Thoracic aorta (tissue), 2 donors: ENCODE results near the gene MICAL3. TPM values are rescaled to one million over a fixed set of nuclear protein-coding genes. Genes with fewer than 3 reads are reported as not detected.

ENCODE experiments used
- ATAC-seq: fragments of 150-250 bp; one replicate; pipeline ENCODE4 v1.8.0; 2017; ENCODE audit warnings: low read depth; ENCODE audit not compliant: insufficient number of reproducible peaks, low FRiP score
- DNase-seq: peaks from one replicate; pipeline ENCODE4 v3.0.0-alpha.2; 2020; ENCODE audit warnings: low spot score
- H3K27ac ChIP-seq, 2 donors: fragments of 200-600 bp; sonication (generic); 1 replicate in 1 of 2; 2 replicates in 1 of 2; pipeline ENCODE4 v1.5.1; 2016; ENCODE audit warnings: mild to moderate bottlenecking in 2 of 2, moderate library complexity in 2 of 2
- H3K27me3 ChIP-seq: fragments of 200-600 bp; sonication (generic); replicated peaks from 2 replicates; pipeline ENCODE4 v1.6.0; 2016; ENCODE audit warnings: mild to moderate bottlenecking; ENCODE audit not compliant: insufficient read depth
- H3K36me3 ChIP-seq: fragments of 200-600 bp; sonication (generic); one replicate; pipeline ENCODE4 v1.5.1; 2016
- H3K4me1 ChIP-seq, 2 donors: fragments of 200-600 bp; sonication (generic); 1 replicate in 1 of 2; 2 replicates in 1 of 2; pipeline versions ENCODE4 v1.5.1 to v1.6.0; 2016; ENCODE audit warnings: low read depth in 2 of 2, mild to moderate bottlenecking in 1 of 2; ENCODE audit not compliant: control insufficient read depth in 1 of 2
- H3K4me3 ChIP-seq: fragments of 200-600 bp; sonication (generic); 2 replicates; pipeline ENCODE4 v1.5.1; 2016; ENCODE audit warnings: mild to moderate bottlenecking
- H3K9me3 ChIP-seq: fragments of 200-600 bp; sonication (generic); 2 replicates; pipeline ENCODE4 v1.5.1; 2016
- CTCF ChIP-seq: fragments of 200-600 bp; sonication (generic); IDR thresholded peaks from one replicate; pipeline ENCODE4 v1.5.1; 2019; ENCODE audit warnings: antibody characterized with exemption
- total RNA-seq, 2 donors: library from RNA; depleted of rRNA; stranded (reverse); fragments of >200 nt; gene quantifications; one replicate each; pipeline versions ENCODE4 v1.1.0 to v1.2.3, GENCODE V29; 2016

The MICAL3 gene
- total RNA-seq, 2 donors from 2014 or later, result 45.2 to 78.0 TPM

- TF ChIP-seq CTCF, result no peak
- Histone ChIP-seq H3K27me3 (no peaks in the 10 kb centered on the region), H3K9me3 (no peaks in the 10 kb centered on the region), H3K4me1 (peaks cover 7 to 13% of the 10 kb centered on the region in 2 donors), H3K27ac (no peak overlapping the region), H3K4me3 (no peak overlapping the region), H3K36me3 (no peaks in the 10 kb centered on the region)
- ATAC-seq (no peak), DNase-seq (no peak)
Observed at GRCh38 chr22:17779286-17780115, 244.9 kb downstream of the MICAL3 start.

- ATAC-seq, result no peak
- DNase-seq, result no peak
Observed at GRCh38 chr22:17778412-17778976, 245.9 kb downstream of the MICAL3 start.

GRCh38 chr22:17777717-17778044 lies 246.7 kb downstream of the MICAL3 start:
- ATAC-seq, result no peak
- H3K27ac ChIP-seq, result peak overlapping the region in 1 of 2 donors; percentile 36

More at GRCh38 chr22:17778412-17778976, 245.9 kb downstream of the MICAL3 start:
- Histone ChIP-seq H3K36me3 (no peaks in the 10 kb centered on the region), H3K4me3 (no peak overlapping the region), H3K4me1 (peaks cover 9 to 17% of the 10 kb centered on the region in 2 donors), H3K27me3 (no peaks in the 10 kb centered on the region), H3K9me3 (no peaks in the 10 kb centered on the region), H3K27ac (no peak overlapping the region)
- no peak for TF ChIP-seq CTCF

GRCh38 chr22:17777005-17777716 lies 247.2 kb downstream of the MICAL3 start:
- Histone ChIP-seq H3K4me1 (peaks cover 10 to 24% of the 10 kb centered on the region in 2 donors), H3K36me3 (no peaks in the 10 kb centered on the region), H3K27me3 (no peaks in the 10 kb centered on the region), H3K9me3 (no peaks in the 10 kb centered on the region), H3K27ac (peak overlapping the region in 1 of 2 donors; percentile 36), H3K4me3 (peak overlapping the region; percentile 60)
- ATAC-seq (no peak), DNase-seq (no peak)
- TF ChIP-seq CTCF, result no peak

More at GRCh38 chr22:17777717-17778044, 246.7 kb downstream of the MICAL3 start:
- peak overlapping the region; percentile 60 for H3K4me3 ChIP-seq
- no peak for DNase-seq
- H3K36me3 ChIP-seq, result no peaks in the 10 kb centered on the region
- no peak for TF ChIP-seq CTCF
- H3K4me1 ChIP-seq, result peaks cover 10 to 24% of the 10 kb centered on the region in 2 donors
- no peaks in the 10 kb centered on the region for H3K27me3 ChIP-seq
- H3K9me3 ChIP-seq, result no peaks in the 10 kb centered on the region
